Measurements from ENCODE around the gene RAB31. TPM values are rescaled to one million over a fixed set of nuclear protein-coding genes. Genes with fewer than 3 reads are reported as not detected.

The RAB31 gene
- total and polyA plus RNA-seq, 2 experiments from 2014 or later: 26.0 to 81.8 TPM

DNA sequence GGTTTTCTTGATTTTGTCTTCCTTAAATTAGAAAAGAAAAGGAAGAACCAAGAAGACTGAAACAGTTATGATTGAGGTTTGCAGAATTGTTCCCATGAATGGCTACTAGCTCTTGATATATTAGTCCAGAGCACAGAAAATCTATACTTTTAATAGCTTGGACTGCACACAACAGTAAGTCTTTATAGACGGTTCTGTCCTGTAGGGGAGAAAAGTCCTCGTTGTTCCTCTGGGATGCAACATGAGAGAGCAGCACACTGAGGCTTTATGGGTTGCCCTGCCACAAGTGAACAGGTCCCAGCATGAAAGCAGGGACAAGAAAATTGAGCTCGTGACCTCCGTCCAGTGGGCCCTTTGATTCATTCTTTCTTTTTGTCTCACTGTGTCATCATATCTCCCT lies 41.5 kb downstream of the RAB31 start:
- H4K20me1 ChIP-seq (ENCODE audit: insufficient read depth, poor library complexity, severe bottlenecking): no peaks in the 10 kb centered on the region
- 91% methylated on average over 4 of the region's 4 CpGs for WGBS (ENCODE audit: low lambda C conversion rate, missing lambda C conversion rate)
- no peaks in the 10 kb centered on the region for H3K9me3 ChIP-seq (ENCODE audit: low read depth)
- TF ChIP-seq EZH2phosphoT487 (IDR thresholded peaks at IDR 0.05; ENCODE audit: low read depth, severe bottlenecking, unreplicated experiment) (no peak), EZH2 (IDR thresholded peaks at IDR 0.05; ENCODE audit: borderline replicate concordance) (no peak)
- TF ChIP-seq, protein P1, sequence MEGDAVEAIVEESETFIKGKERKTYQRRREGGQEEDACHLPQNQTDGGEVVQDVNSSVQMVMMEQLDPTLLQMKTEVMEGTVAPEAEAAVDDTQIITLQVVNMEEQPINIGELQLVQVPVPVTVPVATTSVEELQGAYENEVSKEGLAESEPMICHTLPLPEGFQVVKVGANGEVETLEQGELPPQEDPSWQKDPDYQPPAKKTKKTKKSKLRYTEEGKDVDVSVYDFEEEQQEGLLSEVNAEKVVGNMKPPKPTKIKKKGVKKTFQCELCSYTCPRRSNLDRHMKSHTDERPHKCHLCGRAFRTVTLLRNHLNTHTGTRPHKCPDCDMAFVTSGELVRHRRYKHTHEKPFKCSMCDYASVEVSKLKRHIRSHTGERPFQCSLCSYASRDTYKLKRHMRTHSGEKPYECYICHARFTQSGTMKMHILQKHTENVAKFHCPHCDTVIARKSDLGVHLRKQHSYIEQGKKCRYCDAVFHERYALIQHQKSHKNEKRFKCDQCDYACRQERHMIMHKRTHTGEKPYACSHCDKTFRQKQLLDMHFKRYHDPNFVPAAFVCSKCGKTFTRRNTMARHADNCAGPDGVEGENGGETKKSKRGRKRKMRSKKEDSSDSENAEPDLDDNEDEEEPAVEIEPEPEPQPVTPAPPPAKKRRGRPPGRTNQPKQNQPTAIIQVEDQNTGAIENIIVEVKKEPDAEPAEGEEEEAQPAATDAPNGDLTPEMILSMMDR (IDR thresholded peaks at IDR 0.05; ENCODE audit: poor library complexity): no peak
- H3K27ac ChIP-seq: no peak overlapping the region
- no peak overlapping the region for H2AFZ ChIP-seq
- H3K4me2 ChIP-seq: no peak overlapping the region
- no peaks in the 10 kb centered on the region for H3K4me1 ChIP-seq (ENCODE audit: insufficient read depth)
- H3K27me3 ChIP-seq: no peaks in the 10 kb centered on the region
- H3K9me2 ChIP-seq (replicated peaks; ENCODE audit: insufficient read depth): no peaks in the 10 kb centered on the region
- no peak overlapping the region for H3K4me3 ChIP-seq
- no peak for DNase-seq (ENCODE audit: low spot score)
- no peaks in the 10 kb centered on the region for H3K36me3 ChIP-seq (replicated peaks; ENCODE audit: insufficient read depth, low read depth)
- peaks cover 2% of the 10 kb centered on the region for H3K79me2 ChIP-seq

DNA sequence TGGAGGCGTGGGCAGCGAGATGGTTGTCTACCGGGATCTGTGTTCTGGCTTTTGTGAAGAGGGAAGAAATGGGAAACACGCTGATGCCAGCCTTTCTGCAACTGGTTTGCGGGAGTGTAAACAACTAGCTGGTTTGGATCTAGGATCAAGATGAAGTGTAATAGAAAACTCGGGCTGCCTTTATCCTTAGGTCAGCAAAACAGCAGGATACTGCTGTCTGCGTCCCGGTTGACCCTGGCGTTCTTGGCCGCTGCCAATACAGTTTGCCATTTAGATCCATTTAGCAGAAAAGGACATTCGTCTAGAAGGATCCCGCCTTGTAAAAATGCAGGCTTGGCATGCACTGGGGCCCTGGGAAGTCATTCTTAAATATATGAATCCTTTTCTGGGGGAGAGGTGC lies 42.0 kb downstream of the RAB31 start:
- H3K79me2 ChIP-seq: peaks cover 6% of the 10 kb centered on the region
- 88% methylated on average over 12 of the region's 12 CpGs for WGBS (ENCODE audit: low lambda C conversion rate, missing lambda C conversion rate)

DNA sequence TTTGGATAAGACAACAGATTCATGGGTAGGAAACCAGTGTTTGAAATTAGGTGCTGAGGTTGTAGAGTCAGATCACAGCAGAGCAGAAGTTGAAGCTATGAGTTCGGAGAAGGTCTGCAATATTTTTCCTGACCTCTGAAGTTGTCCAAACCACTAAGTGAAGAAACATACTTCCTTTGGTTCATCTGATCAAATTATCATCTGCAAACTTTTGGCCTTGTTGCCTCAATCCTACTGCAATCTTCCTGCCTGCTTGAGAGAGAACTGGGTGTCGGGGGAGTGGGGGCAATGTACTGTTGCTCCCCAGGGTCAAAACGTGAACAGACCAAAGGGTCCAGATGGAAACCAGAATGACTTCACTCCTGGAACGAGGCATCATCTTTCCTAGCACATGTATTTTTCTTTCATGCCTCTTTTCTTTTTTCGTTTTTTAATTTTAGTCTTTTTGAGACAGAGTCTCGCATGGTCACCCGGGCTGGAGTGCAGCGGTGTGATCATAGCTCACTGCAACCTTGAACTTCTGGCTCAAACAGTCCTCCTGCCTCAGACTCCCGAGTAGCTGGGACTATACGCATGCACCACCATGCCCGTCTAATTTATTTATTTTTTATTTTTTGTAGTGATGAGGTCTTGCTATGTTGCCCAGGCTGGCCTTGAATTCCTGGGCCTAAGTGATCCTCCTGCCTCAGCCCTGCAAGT lies 42.7 kb downstream of the RAB31 start:
- no peaks in the 10 kb centered on the region for H4K20me1 ChIP-seq (ENCODE audit: insufficient read depth, poor library complexity, severe bottlenecking)
- H3K4me2 ChIP-seq: no peak overlapping the region
- no peaks in the 10 kb centered on the region for H3K36me3 ChIP-seq (replicated peaks; ENCODE audit: insufficient read depth, low read depth)
- no peak for DNase-seq (ENCODE audit: low spot score)
- H3K27me3 ChIP-seq: no peaks in the 10 kb centered on the region
- no peaks in the 10 kb centered on the region for H3K4me1 ChIP-seq (ENCODE audit: insufficient read depth)
- TF ChIP-seq EZH2 (IDR thresholded peaks at IDR 0.05; ENCODE audit: borderline replicate concordance) (no peak), EZH2phosphoT487 (IDR thresholded peaks at IDR 0.05; ENCODE audit: low read depth, severe bottlenecking, unreplicated experiment) (no peak)
- TF ChIP-seq, protein P1 (IDR thresholded peaks at IDR 0.05; ENCODE audit: poor library complexity): no peak
- peaks cover 6% of the 10 kb centered on the region for H3K79me2 ChIP-seq
- no peak overlapping the region for H3K27ac ChIP-seq
- no peaks in the 10 kb centered on the region for H3K9me3 ChIP-seq (ENCODE audit: low read depth)
- H3K9me2 ChIP-seq (replicated peaks; ENCODE audit: insufficient read depth): no peaks in the 10 kb centered on the region
- no peak overlapping the region for H2AFZ ChIP-seq
- no peak overlapping the region for H3K4me3 ChIP-seq
- WGBS (ENCODE audit: low lambda C conversion rate, missing lambda C conversion rate): 96% methylated on average over 11 of the region's 11 CpGs

More for the DNA sequence above, 42.0 kb downstream of the RAB31 start:
- Histone ChIP-seq H4K20me1 (ENCODE audit: insufficient read depth, poor library complexity, severe bottlenecking) (no peaks in the 10 kb centered on the region), H3K4me1 (ENCODE audit: insufficient read depth) (no peaks in the 10 kb centered on the region), H3K4me3 (no peak overlapping the region), H3K27ac (no peak overlapping the region), H3K4me2 (no peak overlapping the region), H3K36me3 (replicated peaks; ENCODE audit: insufficient read depth, low read depth) (no peaks in the 10 kb centered on the region), H3K9me3 (ENCODE audit: low read depth) (no peaks in the 10 kb centered on the region), H2AFZ (no peak overlapping the region), H3K27me3 (no peaks in the 10 kb centered on the region), H3K9me2 (replicated peaks; ENCODE audit: insufficient read depth) (no peaks in the 10 kb centered on the region)
- no peak for DNase-seq (ENCODE audit: low spot score)
- TF ChIP-seq EZH2 (IDR thresholded peaks at IDR 0.05; ENCODE audit: borderline replicate concordance) (no peak), EZH2phosphoT487 (IDR thresholded peaks at IDR 0.05; ENCODE audit: low read depth, severe bottlenecking, unreplicated experiment) (no peak)
- TF ChIP-seq, protein P1 (IDR thresholded peaks at IDR 0.05; ENCODE audit: poor library complexity): no peak
